SK-N-SH treated with all-trans-retinoic acid at 6 μM for 48 hours (cell line): ENCODE results near the gene UBL3.

Experiments used
- ATAC-seq: fragments of 200-7000 bp; cut with Tn5 transposase; 3 replicates; pipeline ENCODE4 v1.9.1; 2020; ENCODE audit warnings: mild to moderate bottlenecking, moderate library complexity
- ARNTL ChIP-seq: fragments of 450-650 bp; formaldehyde crosslinking; IDR thresholded peaks from 2 replicates; pipeline ENCODE4 v1.5.0; 2020; ENCODE audit warnings: low read depth, mild to moderate bottlenecking, moderate library complexity, borderline replicate concordance
- BACH2 ChIP-seq: fragments of 250-450 bp; sonication (Bioruptor Pico); IDR thresholded peaks from 2 replicates; pipeline ENCODE4 v1.9.0; 2021; ENCODE audit warnings: mild to moderate bottlenecking, borderline replicate concordance
- CSDC2 ChIP-seq: fragments of 250-450 bp; sonication (Bioruptor Pico); IDR thresholded peaks from 2 replicates; pipeline ENCODE4 v1.5.0; 2020; ENCODE audit warnings: mild to moderate bottlenecking, moderate library complexity
- ESRRG ChIP-seq: fragments of 250-450 bp; sonication (Bioruptor Pico); IDR thresholded peaks from 2 replicates; pipeline ENCODE4 v1.6.1; 2021; ENCODE audit warnings: mild to moderate bottlenecking
- GLIS3 ChIP-seq: fragments of 250-450 bp; sonication (Bioruptor Pico); IDR thresholded peaks from 2 replicates; pipeline ENCODE4 v1.5.0; 2020; ENCODE audit warnings: mild to moderate bottlenecking, moderate library complexity
- ISL1 ChIP-seq: fragments of 250-450 bp; sonication (Bioruptor Pico); IDR thresholded peaks from 2 replicates; pipeline ENCODE4 v2.1.2; 2022; ENCODE audit warnings: mild to moderate bottlenecking, moderate library complexity
- OSR1 ChIP-seq: fragments of 250-450 bp; sonication (Bioruptor Pico); IDR thresholded peaks from 2 replicates; pipeline ENCODE4 v1.8.0; 2022; ENCODE audit warnings: moderate library complexity, mild to moderate bottlenecking, inconsistent platforms
- PPARA ChIP-seq: fragments of 250-450 bp; sonication (Bioruptor Pico); IDR thresholded peaks from 2 replicates; pipeline ENCODE4 v1.5.0; 2020; ENCODE audit warnings: mild to moderate bottlenecking, borderline replicate concordance
- RARB ChIP-seq: fragments of 250-450 bp; sonication (Bioruptor Pico); IDR thresholded peaks from 2 replicates; pipeline ENCODE4 v1.8.0; 2021; ENCODE audit warnings: mild to moderate bottlenecking, moderate library complexity
- SNAI2 ChIP-seq: fragments of 250-450 bp; sonication (Bioruptor Pico); IDR thresholded peaks from 2 replicates; pipeline ENCODE4 v1.5.0; 2020; ENCODE audit warnings: mild to moderate bottlenecking, moderate library complexity
- TCF4 ChIP-seq: fragments of 250-450 bp; sonication (Bioruptor Pico); IDR thresholded peaks from 2 replicates; pipeline ENCODE4 v1.8.0; 2021; ENCODE audit warnings: mild to moderate bottlenecking, moderate library complexity, borderline replicate concordance
- TOX ChIP-seq: fragments of 250-450 bp; sonication (Bioruptor Pico); IDR thresholded peaks from 2 replicates; pipeline ENCODE4 v1.8.0; 2021; ENCODE audit warnings: mild to moderate bottlenecking, moderate library complexity, borderline replicate concordance
- ZFP3 ChIP-seq: fragments of 250-450 bp; sonication (Bioruptor Pico); IDR thresholded peaks from 2 replicates; pipeline ENCODE4 v1.5.0; 2020; ENCODE audit warnings: mild to moderate bottlenecking, moderate library complexity
- ZFP30 ChIP-seq: fragments of 450-650 bp; formaldehyde crosslinking; IDR thresholded peaks from 2 replicates; pipeline ENCODE4 v1.5.0; 2022; ENCODE audit warnings: mild to moderate bottlenecking, moderate library complexity
- ZNF565 ChIP-seq: fragments of 450-650 bp; formaldehyde crosslinking; conservative IDR thresholded peaks from 2 replicates; pipeline ENCODE4 v1.5.0; 2020; ENCODE audit warnings: low read depth, mild to moderate bottlenecking, moderate library complexity
- ZNF70 ChIP-seq: fragments of 450-650 bp; formaldehyde crosslinking; IDR thresholded peaks from 2 replicates; pipeline ENCODE4 v1.5.0; 2020; ENCODE audit warnings: mild to moderate bottlenecking, moderate library complexity
- ZNF8 ChIP-seq: fragments of 450-650 bp; formaldehyde crosslinking; IDR thresholded peaks from 2 replicates; pipeline ENCODE4 v1.5.0; 2020; ENCODE audit warnings: mild to moderate bottlenecking, moderate library complexity
- TF ChIP-seq, protein P1 (sequence below): fragments of 250-450 bp; sonication (Bioruptor Pico); IDR thresholded peaks from 2 replicates; pipeline ENCODE4 v1.8.0; 2021; ENCODE audit warnings: low read depth, mild to moderate bottlenecking, moderate library complexity, borderline replicate concordance
- TF ChIP-seq, protein P2 (sequence below): fragments of 250-450 bp; sonication (Bioruptor Pico); IDR thresholded peaks from 2 replicates; pipeline ENCODE4 v1.5.0; 2020; ENCODE audit warnings: mild to moderate bottlenecking, moderate library complexity
- TF ChIP-seq, protein P3 (sequence below): fragments of 250-450 bp; sonication (Bioruptor Pico); IDR thresholded peaks from 2 replicates; pipeline ENCODE4 v1.5.1; 2021; ENCODE audit warnings: mild to moderate bottlenecking, moderate library complexity
- TF ChIP-seq, protein P4 (sequence below): fragments of 250-450 bp; sonication (Bioruptor Pico); IDR thresholded peaks from 2 replicates; pipeline ENCODE4 v1.5.1; 2020; ENCODE audit warnings: low read depth, mild to moderate bottlenecking, moderate library complexity

UBL3 gene

GRCh38 chr13:29853131-29853530 lies 2.7 kb upstream of the UBL3 start:
- no peak for ATAC-seq
- TF ChIP-seq ESRRG (CRISPR knock-in tag) (no peak), ZNF8 (CRISPR knock-in tag) (no peak), ZFP30 (CRISPR knock-in tag) (no peak), CSDC2 (CRISPR knock-in tag) (no peak), ZNF70 (CRISPR knock-in tag) (no peak), RARB (no peak), ZNF565 (CRISPR knock-in tag) (no peak), ZFP3 (CRISPR knock-in tag) (no peak), SNAI2 (CRISPR knock-in tag) (no peak), ISL1 (CRISPR knock-in tag) (no peak)
- TF ChIP-seq, protein P1, sequence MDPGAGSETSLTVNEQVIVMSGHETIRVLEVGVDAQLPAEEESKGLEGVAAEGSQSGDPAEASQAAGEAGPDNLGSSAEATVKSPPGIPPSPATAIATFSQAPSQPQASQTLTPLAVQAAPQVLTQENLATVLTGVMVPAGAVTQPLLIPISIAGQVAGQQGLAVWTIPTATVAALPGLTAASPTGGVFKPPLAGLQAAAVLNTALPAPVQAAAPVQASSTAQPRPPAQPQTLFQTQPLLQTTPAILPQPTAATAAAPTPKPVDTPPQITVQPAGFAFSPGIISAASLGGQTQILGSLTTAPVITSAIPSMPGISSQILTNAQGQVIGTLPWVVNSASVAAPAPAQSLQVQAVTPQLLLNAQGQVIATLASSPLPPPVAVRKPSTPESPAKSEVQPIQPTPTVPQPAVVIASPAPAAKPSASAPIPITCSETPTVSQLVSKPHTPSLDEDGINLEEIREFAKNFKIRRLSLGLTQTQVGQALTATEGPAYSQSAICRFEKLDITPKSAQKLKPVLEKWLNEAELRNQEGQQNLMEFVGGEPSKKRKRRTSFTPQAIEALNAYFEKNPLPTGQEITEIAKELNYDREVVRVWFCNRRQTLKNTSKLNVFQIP (CRISPR knock-in tag), result no peak
- TF ChIP-seq, protein P2, sequence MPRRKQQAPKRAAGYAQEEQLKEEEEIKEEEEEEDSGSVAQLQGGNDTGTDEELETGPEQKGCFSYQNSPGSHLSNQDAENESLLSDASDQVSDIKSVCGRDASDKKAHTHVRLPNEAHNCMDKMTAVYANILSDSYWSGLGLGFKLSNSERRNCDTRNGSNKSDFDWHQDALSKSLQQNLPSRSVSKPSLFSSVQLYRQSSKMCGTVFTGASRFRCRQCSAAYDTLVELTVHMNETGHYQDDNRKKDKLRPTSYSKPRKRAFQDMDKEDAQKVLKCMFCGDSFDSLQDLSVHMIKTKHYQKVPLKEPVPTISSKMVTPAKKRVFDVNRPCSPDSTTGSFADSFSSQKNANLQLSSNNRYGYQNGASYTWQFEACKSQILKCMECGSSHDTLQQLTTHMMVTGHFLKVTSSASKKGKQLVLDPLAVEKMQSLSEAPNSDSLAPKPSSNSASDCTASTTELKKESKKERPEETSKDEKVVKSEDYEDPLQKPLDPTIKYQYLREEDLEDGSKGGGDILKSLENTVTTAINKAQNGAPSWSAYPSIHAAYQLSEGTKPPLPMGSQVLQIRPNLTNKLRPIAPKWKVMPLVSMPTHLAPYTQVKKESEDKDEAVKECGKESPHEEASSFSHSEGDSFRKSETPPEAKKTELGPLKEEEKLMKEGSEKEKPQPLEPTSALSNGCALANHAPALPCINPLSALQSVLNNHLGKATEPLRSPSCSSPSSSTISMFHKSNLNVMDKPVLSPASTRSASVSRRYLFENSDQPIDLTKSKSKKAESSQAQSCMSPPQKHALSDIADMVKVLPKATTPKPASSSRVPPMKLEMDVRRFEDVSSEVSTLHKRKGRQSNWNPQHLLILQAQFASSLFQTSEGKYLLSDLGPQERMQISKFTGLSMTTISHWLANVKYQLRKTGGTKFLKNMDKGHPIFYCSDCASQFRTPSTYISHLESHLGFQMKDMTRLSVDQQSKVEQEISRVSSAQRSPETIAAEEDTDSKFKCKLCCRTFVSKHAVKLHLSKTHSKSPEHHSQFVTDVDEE, result no peak
- TF ChIP-seq, protein P3, sequence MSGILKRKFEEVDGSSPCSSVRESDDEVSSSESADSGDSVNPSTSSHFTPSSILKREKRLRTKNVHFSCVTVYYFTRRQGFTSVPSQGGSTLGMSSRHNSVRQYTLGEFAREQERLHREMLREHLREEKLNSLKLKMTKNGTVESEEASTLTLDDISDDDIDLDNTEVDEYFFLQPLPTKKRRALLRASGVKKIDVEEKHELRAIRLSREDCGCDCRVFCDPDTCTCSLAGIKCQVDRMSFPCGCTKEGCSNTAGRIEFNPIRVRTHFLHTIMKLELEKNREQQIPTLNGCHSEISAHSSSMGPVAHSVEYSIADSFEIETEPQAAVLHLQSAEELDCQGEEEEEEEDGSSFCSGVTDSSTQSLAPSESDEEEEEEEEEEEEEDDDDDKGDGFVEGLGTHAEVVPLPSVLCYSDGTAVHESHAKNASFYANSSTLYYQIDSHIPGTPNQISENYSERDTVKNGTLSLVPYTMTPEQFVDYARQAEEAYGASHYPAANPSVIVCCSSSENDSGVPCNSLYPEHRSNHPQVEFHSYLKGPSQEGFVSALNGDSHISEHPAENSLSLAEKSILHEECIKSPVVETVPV (CRISPR knock-in tag), result no peak

DNA sequence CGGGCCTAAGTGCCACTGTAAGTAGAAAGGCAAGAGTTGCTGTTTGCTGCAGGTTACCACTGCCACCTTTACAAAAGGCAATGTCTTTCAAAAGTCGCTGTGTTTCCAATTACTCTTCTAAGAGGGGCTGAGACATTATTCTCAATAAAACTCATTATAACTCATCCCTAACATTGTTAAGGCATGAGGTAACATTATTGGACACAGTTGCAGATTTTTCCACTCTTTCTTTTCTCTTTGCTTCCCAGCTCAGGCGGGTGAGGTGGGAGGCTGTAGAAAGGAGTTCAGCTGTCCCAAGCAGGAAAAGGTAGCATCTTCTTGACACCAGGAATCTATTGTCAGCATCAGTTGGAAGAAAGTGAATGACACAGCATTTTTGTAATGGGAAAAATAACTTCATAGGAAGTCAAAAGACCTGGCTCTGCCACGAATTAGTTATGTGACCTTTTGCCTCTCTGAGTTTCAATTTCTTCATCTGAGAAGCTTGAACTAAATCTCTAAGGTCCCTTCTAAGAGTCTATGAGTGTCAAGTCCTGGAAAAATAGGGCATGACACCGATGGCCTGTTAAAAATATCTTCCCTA lies 2.1 kb upstream of the UBL3 start:
- no peak for ATAC-seq
- TF ChIP-seq, protein P4, sequence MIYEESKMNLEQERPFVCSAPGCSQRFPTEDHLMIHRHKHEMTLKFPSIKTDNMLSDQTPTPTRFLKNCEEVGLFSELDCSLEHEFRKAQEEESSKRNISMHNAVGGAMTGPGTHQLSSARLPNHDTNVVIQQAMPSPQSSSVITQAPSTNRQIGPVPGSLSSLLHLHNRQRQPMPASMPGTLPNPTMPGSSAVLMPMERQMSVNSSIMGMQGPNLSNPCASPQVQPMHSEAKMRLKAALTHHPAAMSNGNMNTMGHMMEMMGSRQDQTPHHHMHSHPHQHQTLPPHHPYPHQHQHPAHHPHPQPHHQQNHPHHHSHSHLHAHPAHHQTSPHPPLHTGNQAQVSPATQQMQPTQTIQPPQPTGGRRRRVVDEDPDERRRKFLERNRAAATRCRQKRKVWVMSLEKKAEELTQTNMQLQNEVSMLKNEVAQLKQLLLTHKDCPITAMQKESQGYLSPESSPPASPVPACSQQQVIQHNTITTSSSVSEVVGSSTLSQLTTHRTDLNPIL (CRISPR knock-in tag), result peak; percentile 76
- TF ChIP-seq TCF4 (CRISPR knock-in tag) (no peak), ARNTL (CRISPR knock-in tag) (no peak), ISL1 (CRISPR knock-in tag) (peak; percentile 57)

DNA sequence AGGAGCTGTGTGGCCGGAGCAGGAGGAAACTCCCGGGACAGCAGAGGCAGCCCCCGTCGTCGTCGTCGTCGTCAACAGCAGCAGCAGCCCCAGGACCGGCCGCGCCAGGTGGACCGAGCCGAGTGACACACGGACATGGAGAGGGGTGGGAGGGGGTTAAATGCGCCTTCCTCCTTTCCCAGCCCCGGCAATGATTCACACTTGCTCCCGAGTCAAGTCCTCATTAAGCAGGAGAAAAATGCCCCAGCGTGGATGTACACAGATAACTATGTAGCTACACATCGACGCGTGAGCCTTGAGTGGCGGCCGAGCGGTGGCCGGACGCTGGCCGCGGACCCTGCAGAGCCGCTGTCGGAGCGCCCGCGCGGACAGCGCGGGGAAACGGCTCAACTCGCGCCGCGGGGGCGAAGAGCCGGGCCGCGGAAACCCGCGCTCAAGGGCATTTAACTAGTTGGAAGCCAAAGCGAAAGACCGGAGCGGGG lies 645 bp downstream of the UBL3 start:
- peak; percentile 58 for ATAC-seq

More for the DNA sequence above, 645 bp downstream of the UBL3 start:
- no peak for TF ChIP-seq GLIS3 (CRISPR knock-in tag)
- no peak for TF ChIP-seq TOX (CRISPR knock-in tag)
- no peak for TF ChIP-seq PPARA
- TF ChIP-seq RARB, result no peak
- TF ChIP-seq ZNF70 (CRISPR knock-in tag), result no peak
- TF ChIP-seq ZFP30 (CRISPR knock-in tag), result no peak
- no peak for TF ChIP-seq ARNTL (CRISPR knock-in tag)
- TF ChIP-seq OSR1 (CRISPR knock-in tag), result no peak
- no peak for TF ChIP-seq TCF4 (CRISPR knock-in tag)
- TF ChIP-seq BACH2, result no peak
- TF ChIP-seq, protein P2, result no peak
- TF ChIP-seq CSDC2 (CRISPR knock-in tag), result no peak
- TF ChIP-seq ESRRG (CRISPR knock-in tag), result no peak
